H1 (cell line): ENCODE data around the gene ULK1. TPM values are rescaled to one million over a fixed set of nuclear protein-coding genes. Genes with fewer than 3 reads are reported as not detected.

ENCODE experiments used
- BRCA1 ChIP-seq: IDR thresholded peaks from 2 replicates; pipeline ENCODE4 v1.6.1; 2012; ENCODE audit warnings: low read depth, low read length, improper control_type of control experiment
- JUN ChIP-seq: IDR thresholded peaks from 2 replicates; pipeline ENCODE4 v1.6.1; 2011; ENCODE audit warnings: low read depth, mild to moderate bottlenecking, improper control_type of control experiment, low read length
- KDM5A ChIP-seq: fragments of 200-600 bp; IDR thresholded peaks from 2 replicates; pipeline ENCODE4 v1.7.1; 2012; ENCODE audit warnings: mild to moderate bottlenecking, low read length, inconsistent platforms, mixed read lengths
- polyA plus RNA-seq, 7 experiments: library from polyadenylated mRNA; depleted of rRNA in 3 of 7; stranded (reverse) in 5 of 7; unstranded in 2 of 7; fragments of >200 nt in 5 of 7; fragments of 200-250 nt in 2 of 7; gene quantifications; 1 replicate in 5 of 7; 2 replicates in 1 of 7; 4 replicates in 1 of 7; pipeline versions ENCODE4 v1.2.1 to v1.2.3, GENCODE V29; 2011 to 2013; ENCODE audit warnings: missing spikeins in 2 of 7, mixed read lengths in 2 of 7
- total RNA-seq: library from RNA; stranded (reverse); fragmentation: NEBNext Ultra II Directional; extraction: Animal tissue kit (Norgen Biotek cat#: 25700); gene quantifications from 2 replicates; pipeline ENCODE4 v1.2.1, GENCODE V29; 2021

Gene ULK1
- total and polyA plus RNA-seq, 2 of the 8 experiments (the other 6 are each of a cell fraction or from before 2014, with no cell fraction given): 13.0 to 44.1 TPM

DNA sequence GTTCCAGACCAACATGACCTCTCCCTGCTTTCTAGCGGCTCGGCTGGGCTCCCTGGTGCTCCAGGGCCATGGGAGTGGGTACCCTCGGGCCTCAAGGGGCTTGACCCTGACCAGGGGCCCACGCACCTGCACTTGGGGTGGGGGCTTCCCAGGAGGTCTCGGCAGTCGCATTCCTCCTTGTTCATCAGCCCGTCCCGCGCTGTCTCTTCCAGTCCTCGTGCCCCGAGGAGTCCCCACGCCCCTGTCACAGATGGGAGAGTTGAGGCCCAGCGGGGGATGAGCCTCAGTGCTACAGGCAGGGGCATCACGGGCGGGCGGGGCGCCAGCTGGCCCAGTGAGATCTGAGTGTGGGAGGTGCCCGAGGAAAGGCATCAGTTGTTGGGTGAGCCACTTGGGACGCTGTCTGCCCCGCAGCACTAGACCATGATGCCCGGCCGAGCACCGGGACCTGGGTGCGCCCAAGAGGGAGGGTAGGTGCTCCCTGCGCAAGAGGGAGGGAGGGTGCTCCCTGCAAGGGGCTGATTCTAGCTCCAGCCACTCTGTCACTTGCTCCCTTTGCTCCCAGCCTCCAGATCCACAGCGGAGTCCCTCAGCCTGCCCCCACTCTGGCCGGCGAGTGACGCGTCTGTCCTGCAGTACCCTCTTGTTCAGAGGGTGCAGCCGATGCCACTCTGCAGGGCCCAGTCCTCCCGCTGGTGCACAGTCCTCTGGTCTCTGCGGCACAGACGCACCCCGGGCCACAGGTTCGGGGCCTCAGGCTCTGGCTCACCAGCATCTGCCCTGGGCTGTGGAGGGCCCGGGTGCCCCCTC lies 42.5 kb upstream of the ULK1 start (continued):
- no peak for TF ChIP-seq BRCA1
- TF ChIP-seq JUN: no peak
- no peak for TF ChIP-seq KDM5A
